ENCODE measurements around the gene AQP10. TPM values are rescaled to one million over a fixed set of nuclear protein-coding genes. Genes with fewer than 3 reads are reported as not detected.
"Not testable (repeated sequence)": the region's sequence is repeated elsewhere in the genome, so short reads cannot be mapped to it uniquely, and the experiment has no call there.

The AQP10 gene
- total and polyA plus RNA-seq, 2 donors (not counting 1 experiment from before 2014, with no cell fraction given), result not detected

- no peak for DNase-seq (ENCODE audit: low read depth in 2 of 2)
These were observed 40.5 kb downstream of the AQP10 start for GRCh38 chr1:154361357-154361756.

GRCh38 chr1:154371436-154371835, 50.5 kb downstream of the AQP10 start:
- Histone ChIP-seq H3K27me3 (ENCODE audit: control insufficient read depth, insufficient read depth, low read length) (no peaks in the 10 kb centered on the region), H3K4me3 (replicated peaks in 1 of 4; ENCODE audit: control extremely low read depth in 1 of 4, insufficient read depth in 1 of 4, low read depth in 3 of 4, low read length in 4 of 4) (no peak overlapping the region), H3K36me3 (ENCODE audit: control insufficient read depth, insufficient read depth, low read length) (no peaks in the 10 kb centered on the region), H4K20me1 (ENCODE audit: control insufficient read depth, extremely low read depth, insufficient read depth, low read length) (no peaks in the 10 kb centered on the region), H3K4me2 (ENCODE audit: extremely low read depth, insufficient read depth, low read length) (no peak overlapping the region), H3K79me2 (ENCODE audit: control insufficient read depth, insufficient read depth, low read length) (no peaks in the 10 kb centered on the region), H3K9ac (ENCODE audit: insufficient read depth, low read length) (no peak overlapping the region), H3K27ac (ENCODE audit: insufficient read depth, low read length) (no peak overlapping the region), H3K9me3 (ENCODE audit: control insufficient read depth, insufficient read depth, low read depth, low read length) (no peaks in the 10 kb centered on the region), H2AFZ (ENCODE audit: low read length) (no peak overlapping the region), H3K4me1 (ENCODE audit: control insufficient read depth, extremely low read depth, insufficient read depth, low read length) (no peaks in the 10 kb centered on the region)
- TF ChIP-seq, protein P1, sequence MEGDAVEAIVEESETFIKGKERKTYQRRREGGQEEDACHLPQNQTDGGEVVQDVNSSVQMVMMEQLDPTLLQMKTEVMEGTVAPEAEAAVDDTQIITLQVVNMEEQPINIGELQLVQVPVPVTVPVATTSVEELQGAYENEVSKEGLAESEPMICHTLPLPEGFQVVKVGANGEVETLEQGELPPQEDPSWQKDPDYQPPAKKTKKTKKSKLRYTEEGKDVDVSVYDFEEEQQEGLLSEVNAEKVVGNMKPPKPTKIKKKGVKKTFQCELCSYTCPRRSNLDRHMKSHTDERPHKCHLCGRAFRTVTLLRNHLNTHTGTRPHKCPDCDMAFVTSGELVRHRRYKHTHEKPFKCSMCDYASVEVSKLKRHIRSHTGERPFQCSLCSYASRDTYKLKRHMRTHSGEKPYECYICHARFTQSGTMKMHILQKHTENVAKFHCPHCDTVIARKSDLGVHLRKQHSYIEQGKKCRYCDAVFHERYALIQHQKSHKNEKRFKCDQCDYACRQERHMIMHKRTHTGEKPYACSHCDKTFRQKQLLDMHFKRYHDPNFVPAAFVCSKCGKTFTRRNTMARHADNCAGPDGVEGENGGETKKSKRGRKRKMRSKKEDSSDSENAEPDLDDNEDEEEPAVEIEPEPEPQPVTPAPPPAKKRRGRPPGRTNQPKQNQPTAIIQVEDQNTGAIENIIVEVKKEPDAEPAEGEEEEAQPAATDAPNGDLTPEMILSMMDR (conservative IDR thresholded peaks at IDR 0.05 in 1 of 2, IDR thresholded peaks at IDR 0.05 in 1 of 2; ENCODE audit: low read depth in 1 of 2, low read length in 2 of 2), result no peak
- no peak for TF ChIP-seq EZH2 (IDR thresholded peaks at IDR 0.05; ENCODE audit: low read length, missing control alignments)
- DNase-seq (ENCODE audit: low read depth in 2 of 2), result no peak

More at GRCh38 chr1:154361357-154361756, 40.5 kb downstream of the AQP10 start:
- Histone ChIP-seq H3K4me1 (ENCODE audit: control insufficient read depth, extremely low read depth, insufficient read depth, low read length) (no peaks in the 10 kb centered on the region), H3K27ac (ENCODE audit: insufficient read depth, low read length) (no peak overlapping the region), H3K4me2 (ENCODE audit: extremely low read depth, insufficient read depth, low read length) (no peak overlapping the region), H3K27me3 (ENCODE audit: control insufficient read depth, insufficient read depth, low read length) (no peaks in the 10 kb centered on the region), H3K4me3 (replicated peaks in 1 of 4; ENCODE audit: control extremely low read depth in 1 of 4, insufficient read depth in 1 of 4, low read depth in 3 of 4, low read length in 4 of 4) (no peak overlapping the region), H3K9ac (ENCODE audit: insufficient read depth, low read length) (no peak overlapping the region), H3K79me2 (ENCODE audit: control insufficient read depth, insufficient read depth, low read length) (no peaks in the 10 kb centered on the region), H4K20me1 (ENCODE audit: control insufficient read depth, extremely low read depth, insufficient read depth, low read length) (no peaks in the 10 kb centered on the region), H3K9me3 (ENCODE audit: control insufficient read depth, insufficient read depth, low read depth, low read length) (no peaks in the 10 kb centered on the region), H2AFZ (ENCODE audit: low read length) (no peak overlapping the region), H3K36me3 (ENCODE audit: control insufficient read depth, insufficient read depth, low read length) (no peaks in the 10 kb centered on the region)
- TF ChIP-seq, protein P1 (conservative IDR thresholded peaks at IDR 0.05 in 1 of 2, IDR thresholded peaks at IDR 0.05 in 1 of 2; ENCODE audit: low read depth in 1 of 2, low read length in 2 of 2), result no peak
- TF ChIP-seq EZH2 (IDR thresholded peaks at IDR 0.05; ENCODE audit: low read length, missing control alignments), result no peak

GRCh38 chr1:154373777-154374357, 53.0 kb downstream of the AQP10 start:
- not testable (repeated sequence) for H4K20me1 ChIP-seq (ENCODE audit: control insufficient read depth, extremely low read depth, insufficient read depth, low read length); H3K27me3 ChIP-seq (ENCODE audit: control insufficient read depth, insufficient read depth, low read length); DNase-seq (ENCODE audit: low read depth in 2 of 2); H2AFZ ChIP-seq (ENCODE audit: low read length); H3K9me3 ChIP-seq (ENCODE audit: control insufficient read depth, insufficient read depth, low read depth, low read length); H3K4me3 ChIP-seq (replicated peaks in 1 of 4; ENCODE audit: control extremely low read depth in 1 of 4, insufficient read depth in 1 of 4, low read depth in 3 of 4, low read length in 4 of 4); H3K36me3 ChIP-seq (ENCODE audit: control insufficient read depth, insufficient read depth, low read length); H3K79me2 ChIP-seq (ENCODE audit: control insufficient read depth, insufficient read depth, low read length); H3K27ac ChIP-seq (ENCODE audit: insufficient read depth, low read length); H3K4me2 ChIP-seq (ENCODE audit: extremely low read depth, insufficient read depth, low read length); H3K9ac ChIP-seq (ENCODE audit: insufficient read depth, low read length); H3K4me1 ChIP-seq (ENCODE audit: control insufficient read depth, extremely low read depth, insufficient read depth, low read length)

Other genes starting within 250 kb of the AQP10 start
- gene NUP210L, start 166.0 kb upstream of the AQP10 start, total RNA-seq, result under 0.01 and 0.17 TPM in 2 replicates
- 0.01 and 0.08 TPM in 2 replicates for gene NUP210L, start 166.0 kb upstream of the AQP10 start, polyA plus RNA-seq
- 135 and 215 TPM in 2 replicates for gene TPM3, start 129.0 kb upstream of the AQP10 start, total RNA-seq
- 842 and 1,032 TPM in 2 replicates for gene TPM3, start 129.0 kb upstream of the AQP10 start, polyA plus RNA-seq
- not detected in 2 replicates for gene CFAP141, start 114.8 kb upstream of the AQP10 start, total RNA-seq
- gene CFAP141, start 114.8 kb upstream of the AQP10 start, polyA plus RNA-seq, result not detected in 2 replicates
- gene UBAP2L, start 100.1 kb upstream of the AQP10 start, total RNA-seq, result 37.5 and 51.9 TPM in 2 replicates
- 180 and 235 TPM in 2 replicates for gene UBAP2L, start 100.1 kb upstream of the AQP10 start, polyA plus RNA-seq
- gene HAX1, start 48.5 kb upstream of the AQP10 start, total RNA-seq, result 127 and 152 TPM in 2 replicates
- gene HAX1, start 48.5 kb upstream of the AQP10 start, polyA plus RNA-seq, result 89.9 and 97.9 TPM in 2 replicates
- 177 and 205 TPM in 2 replicates for gene ATP8B2, start 4.4 kb downstream of the AQP10 start, total RNA-seq
- gene ATP8B2, start 4.4 kb downstream of the AQP10 start, polyA plus RNA-seq, result 96.7 and 101 TPM in 2 replicates
- gene IL6R, start 84.2 kb downstream of the AQP10 start, total RNA-seq, result 12.8 and 21.0 TPM in 2 replicates
- 14.5 and 22.7 TPM in 2 replicates for gene IL6R, start 84.2 kb downstream of the AQP10 start, polyA plus RNA-seq
- under 0.01 TPM in 1 of 2 replicates, not detected in the other for gene TDRD10, start 181.1 kb downstream of the AQP10 start, total RNA-seq
- not detected in 2 replicates for gene TDRD10, start 181.1 kb downstream of the AQP10 start, polyA plus RNA-seq
- gene SHE, start 181.3 kb downstream of the AQP10 start, total RNA-seq, result under 0.01 TPM in 1 of 2 replicates, not detected in the other
- not detected in 2 replicates for gene SHE, start 181.3 kb downstream of the AQP10 start, polyA plus RNA-seq
- gene UBE2Q1, start 237.6 kb downstream of the AQP10 start, total RNA-seq, result 23.6 and 27.0 TPM in 2 replicates
- gene UBE2Q1, start 237.6 kb downstream of the AQP10 start, polyA plus RNA-seq, result 18.1 and 20.1 TPM in 2 replicates
- under 0.01 TPM in 1 of 2 replicates, not detected in the other for gene CHRNB2, start 246.7 kb downstream of the AQP10 start, total RNA-seq
- 0.02 TPM in 2 replicates for gene CHRNB2, start 246.7 kb downstream of the AQP10 start, polyA plus RNA-seq

All from fibroblast of lung (primary cell).